ENCODE data around the gene MYRF.

The MYRF gene

DNA sequence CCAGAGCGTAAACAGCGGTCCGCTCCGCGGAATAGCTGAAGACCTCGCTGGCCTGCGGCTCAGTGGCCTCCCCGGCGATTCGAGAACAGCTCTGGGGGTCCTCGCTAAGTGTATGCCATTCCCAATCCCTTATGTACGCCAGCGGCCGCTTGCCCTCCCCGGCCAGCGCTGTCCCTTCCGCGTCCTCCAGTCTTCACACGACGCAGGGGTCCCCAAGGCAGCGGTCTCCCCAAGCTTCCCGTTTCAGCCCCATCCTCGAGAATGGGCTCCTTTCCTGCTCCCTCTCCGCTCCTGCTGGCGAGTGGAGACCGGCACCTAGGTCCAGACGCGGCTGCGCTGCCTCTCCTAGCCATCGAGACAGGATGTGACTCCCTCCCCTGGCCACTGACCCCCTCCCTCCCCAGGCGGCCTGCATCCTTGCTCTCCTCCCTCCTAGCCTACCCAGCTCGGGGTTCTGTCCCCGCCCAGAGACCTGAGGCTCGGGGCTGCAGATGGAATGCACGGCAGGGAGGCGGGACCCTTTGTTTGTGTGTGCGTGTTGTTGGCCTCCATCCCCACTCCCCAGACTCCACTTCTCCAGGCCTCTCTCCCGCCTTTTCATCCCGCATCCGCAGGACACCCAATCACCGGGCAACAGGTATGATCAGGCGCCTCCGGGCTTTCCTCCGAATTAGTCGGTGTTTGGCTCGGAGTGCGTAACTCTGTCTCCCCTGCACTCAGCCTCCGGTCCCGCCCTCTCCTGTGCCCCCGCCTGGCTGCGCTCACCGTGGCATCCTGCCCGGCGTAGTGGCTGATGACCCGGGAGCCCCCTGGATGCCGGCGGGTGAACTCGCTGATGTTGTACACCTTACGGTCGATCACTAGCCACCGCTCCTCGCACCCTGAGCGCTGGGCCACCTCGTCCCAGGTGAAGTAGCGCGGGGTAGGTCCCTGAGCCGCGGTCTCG is 63.6 kb downstream of the MYRF start (continued):
- TF ChIP-seq, protein P1, sequence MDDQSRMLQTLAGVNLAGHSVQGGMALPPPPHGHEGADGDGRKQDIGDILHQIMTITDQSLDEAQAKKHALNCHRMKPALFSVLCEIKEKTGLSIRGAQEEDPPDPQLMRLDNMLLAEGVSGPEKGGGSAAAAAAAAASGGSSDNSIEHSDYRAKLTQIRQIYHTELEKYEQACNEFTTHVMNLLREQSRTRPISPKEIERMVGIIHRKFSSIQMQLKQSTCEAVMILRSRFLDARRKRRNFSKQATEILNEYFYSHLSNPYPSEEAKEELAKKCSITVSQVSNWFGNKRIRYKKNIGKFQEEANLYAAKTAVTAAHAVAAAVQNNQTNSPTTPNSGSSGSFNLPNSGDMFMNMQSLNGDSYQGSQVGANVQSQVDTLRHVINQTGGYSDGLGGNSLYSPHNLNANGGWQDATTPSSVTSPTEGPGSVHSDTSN (CRISPR knock-in tag; IDR thresholded peaks at IDR 0.05): peak; percentile 11; the same call in 1 of the 2 replicates
- TF ChIP-seq, protein P2, sequence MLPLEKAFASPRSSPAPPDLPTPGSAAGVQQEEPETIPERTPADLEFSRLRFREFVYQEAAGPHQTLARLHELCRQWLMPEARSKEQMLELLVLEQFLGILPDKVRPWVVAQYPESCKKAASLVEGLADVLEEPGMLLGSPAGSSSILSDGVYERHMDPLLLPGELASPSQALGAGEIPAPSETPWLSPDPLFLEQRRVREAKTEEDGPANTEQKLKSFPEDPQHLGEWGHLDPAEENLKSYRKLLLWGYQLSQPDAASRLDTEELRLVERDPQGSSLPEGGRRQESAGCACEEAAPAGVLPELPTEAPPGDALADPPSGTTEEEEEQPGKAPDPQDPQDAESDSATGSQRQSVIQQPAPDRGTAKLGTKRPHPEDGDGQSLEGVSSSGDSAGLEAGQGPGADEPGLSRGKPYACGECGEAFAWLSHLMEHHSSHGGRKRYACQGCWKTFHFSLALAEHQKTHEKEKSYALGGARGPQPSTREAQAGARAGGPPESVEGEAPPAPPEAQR (tag by site-specific recombination; IDR thresholded peaks at IDR 0.05): no peak
- TF ChIP-seq, protein P3, sequence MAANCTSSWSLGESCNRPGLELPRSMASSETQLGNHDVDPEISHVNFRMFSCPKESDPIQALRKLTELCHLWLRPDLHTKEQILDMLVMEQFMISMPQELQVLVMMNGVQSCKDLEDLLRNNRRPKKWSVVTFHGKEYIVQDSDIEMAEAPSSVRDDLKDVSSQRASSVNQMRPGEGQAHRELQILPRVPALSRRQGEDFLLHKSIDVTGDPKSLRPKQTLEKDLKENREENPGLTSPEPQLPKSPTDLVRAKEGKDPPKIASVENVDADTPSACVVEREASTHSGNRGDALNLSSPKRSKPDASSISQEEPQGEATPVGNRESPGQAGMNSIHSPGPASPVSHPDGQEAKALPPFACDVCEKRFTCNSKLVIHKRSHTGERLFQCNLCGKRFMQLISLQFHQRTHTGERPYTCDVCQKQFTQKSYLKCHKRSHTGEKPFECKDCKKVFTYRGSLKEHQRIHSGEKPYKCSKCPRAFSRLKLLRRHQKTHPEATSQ (tag by site-specific recombination; IDR thresholded peaks at IDR 0.05): no peak
- TF ChIP-seq PRDM1 (tag by site-specific recombination; IDR thresholded peaks at IDR 0.05) (no peak), SP2 (tag by site-specific recombination; IDR thresholded peaks at IDR 0.05) (peak; percentile 57), ZBTB20 (tag by site-specific recombination; IDR thresholded peaks at IDR 0.05) (peak; percentile 18; the same call in 1 of the 2 replicates), ZXDB (tag by site-specific recombination; IDR thresholded peaks at IDR 0.05) (0 out of 2 replicates have a peak, but pooled peaks have one; percentile 37), SCRT1 (tag by site-specific recombination; IDR thresholded peaks at IDR 0.05; ENCODE audit: borderline replicate concordance) (peak; percentile 77; the same call in 1 of the 2 replicates), REPIN1 (tag by site-specific recombination; IDR thresholded peaks at IDR 0.05; ENCODE audit: low read depth) (no peak), ZNF626 (tag by site-specific recombination; IDR thresholded peaks at IDR 0.05) (no peak), KLF9 (tag by site-specific recombination; IDR thresholded peaks at IDR 0.05; ENCODE audit: low read depth) (peak; percentile 43; the same call in 1 of the 2 replicates), SP7 (tag by site-specific recombination; IDR thresholded peaks at IDR 0.05) (no peak), HOXC10 (CRISPR knock-in tag; IDR thresholded peaks at IDR 0.05) (peak; percentile 68; the same call in 1 of the 2 replicates), ZNF24 (tag by site-specific recombination; IDR thresholded peaks at IDR 0.05) (no peak), ZBTB8A (tag by site-specific recombination; IDR thresholded peaks at IDR 0.05) (no peak), HOXA7 (CRISPR knock-in tag; IDR thresholded peaks at IDR 0.05; ENCODE audit: borderline replicate concordance) (no peak), ZNF311 (tag by site-specific recombination; IDR thresholded peaks at IDR 0.05; ENCODE audit: borderline replicate concordance) (no peak), ZNF658 (tag by site-specific recombination; IDR thresholded peaks at IDR 0.05) (no peak), YY2 (tag by site-specific recombination; IDR thresholded peaks at IDR 0.05) (no peak), ZNF114 (tag by site-specific recombination; IDR thresholded peaks at IDR 0.05) (no peak), ZSCAN30 (tag by site-specific recombination; IDR thresholded peaks at IDR 0.05) (no peak), ZNF10 (tag by site-specific recombination; IDR thresholded peaks at IDR 0.05) (no peak), ZNF544 (tag by site-specific recombination; IDR thresholded peaks at IDR 0.05) (no peak), ZNF624 (tag by site-specific recombination; IDR thresholded peaks at IDR 0.05) (no peak), ZNF555 (tag by site-specific recombination; conservative IDR thresholded peaks at IDR 0.05) (no peak), ZNF146 (tag by site-specific recombination; IDR thresholded peaks at IDR 0.05) (no peak), ZNF23 (tag by site-specific recombination; IDR thresholded peaks at IDR 0.05; ENCODE audit: borderline replicate concordance) (no peak), EGR2 (tag by site-specific recombination; IDR thresholded peaks at IDR 0.05; ENCODE audit: low read depth) (no peak; the same call in 1 of the 2 replicates)
- TF ChIP-seq, protein P4, sequence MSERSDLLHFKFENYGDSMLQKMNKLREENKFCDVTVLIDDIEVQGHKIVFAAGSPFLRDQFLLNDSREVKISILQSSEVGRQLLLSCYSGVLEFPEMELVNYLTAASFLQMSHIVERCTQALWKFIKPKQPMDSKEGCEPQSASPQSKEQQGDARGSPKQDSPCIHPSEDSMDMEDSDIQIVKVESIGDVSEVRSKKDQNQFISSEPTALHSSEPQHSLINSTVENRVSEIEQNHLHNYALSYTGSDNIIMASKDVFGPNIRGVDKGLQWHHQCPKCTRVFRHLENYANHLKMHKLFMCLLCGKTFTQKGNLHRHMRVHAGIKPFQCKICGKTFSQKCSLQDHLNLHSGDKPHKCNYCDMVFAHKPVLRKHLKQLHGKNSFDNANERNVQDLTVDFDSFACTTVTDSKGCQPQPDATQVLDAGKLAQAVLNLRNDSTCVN (tag by site-specific recombination; optimal IDR thresholded peaks at IDR 0.05): no peak
- TF ChIP-seq, protein P5, sequence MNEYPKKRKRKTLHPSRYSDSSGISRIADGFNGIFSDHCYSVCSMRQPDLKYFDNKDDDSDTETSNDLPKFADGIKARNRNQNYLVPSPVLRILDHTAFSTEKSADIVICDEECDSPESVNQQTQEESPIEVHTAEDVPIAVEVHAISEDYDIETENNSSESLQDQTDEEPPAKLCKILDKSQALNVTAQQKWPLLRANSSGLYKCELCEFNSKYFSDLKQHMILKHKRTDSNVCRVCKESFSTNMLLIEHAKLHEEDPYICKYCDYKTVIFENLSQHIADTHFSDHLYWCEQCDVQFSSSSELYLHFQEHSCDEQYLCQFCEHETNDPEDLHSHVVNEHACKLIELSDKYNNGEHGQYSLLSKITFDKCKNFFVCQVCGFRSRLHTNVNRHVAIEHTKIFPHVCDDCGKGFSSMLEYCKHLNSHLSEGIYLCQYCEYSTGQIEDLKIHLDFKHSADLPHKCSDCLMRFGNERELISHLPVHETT (tag by site-specific recombination; IDR thresholded peaks at IDR 0.05): no peak
- TF ChIP-seq, protein P6, sequence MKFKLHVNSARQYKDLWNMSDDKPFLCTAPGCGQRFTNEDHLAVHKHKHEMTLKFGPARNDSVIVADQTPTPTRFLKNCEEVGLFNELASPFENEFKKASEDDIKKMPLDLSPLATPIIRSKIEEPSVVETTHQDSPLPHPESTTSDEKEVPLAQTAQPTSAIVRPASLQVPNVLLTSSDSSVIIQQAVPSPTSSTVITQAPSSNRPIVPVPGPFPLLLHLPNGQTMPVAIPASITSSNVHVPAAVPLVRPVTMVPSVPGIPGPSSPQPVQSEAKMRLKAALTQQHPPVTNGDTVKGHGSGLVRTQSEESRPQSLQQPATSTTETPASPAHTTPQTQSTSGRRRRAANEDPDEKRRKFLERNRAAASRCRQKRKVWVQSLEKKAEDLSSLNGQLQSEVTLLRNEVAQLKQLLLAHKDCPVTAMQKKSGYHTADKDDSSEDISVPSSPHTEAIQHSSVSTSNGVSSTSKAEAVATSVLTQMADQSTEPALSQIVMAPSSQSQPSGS (tag by site-specific recombination; IDR thresholded peaks at IDR 0.05; ENCODE audit: low read depth): no peak
